ENCODE measurements around the gene REXO5.

REXO5 gene

DNA sequence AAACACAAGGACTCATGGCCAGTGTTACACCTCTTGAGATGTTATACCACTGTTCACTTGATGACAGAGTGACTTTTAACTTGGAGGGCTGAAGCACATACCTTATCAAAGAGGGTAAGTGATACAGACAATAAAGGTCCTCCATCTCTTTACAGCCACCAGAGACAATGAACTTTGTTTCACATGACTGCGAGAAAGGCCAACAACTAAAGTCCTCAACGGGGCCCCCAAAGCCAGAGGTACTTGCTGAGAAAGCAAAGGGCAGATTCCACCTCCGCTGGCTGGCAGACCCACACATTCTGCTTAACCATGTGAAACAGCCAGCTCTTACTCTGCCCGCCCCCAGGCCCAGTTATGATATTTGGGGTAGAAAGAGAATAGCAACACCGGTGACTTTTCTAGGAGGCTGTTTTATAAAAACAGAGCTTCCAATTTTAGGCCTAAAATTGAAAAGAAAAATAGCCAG, 72.4 kb downstream of the REXO5 start:
- DNase-seq = no peak

GRCh38 chr16:20879175-20880040, 73.1 kb downstream of the REXO5 start:
- no peak for DNase-seq

GRCh38 chr16:20880867-20881502, 74.7 kb downstream of the REXO5 start:
- DNase-seq = no peak

DNA sequence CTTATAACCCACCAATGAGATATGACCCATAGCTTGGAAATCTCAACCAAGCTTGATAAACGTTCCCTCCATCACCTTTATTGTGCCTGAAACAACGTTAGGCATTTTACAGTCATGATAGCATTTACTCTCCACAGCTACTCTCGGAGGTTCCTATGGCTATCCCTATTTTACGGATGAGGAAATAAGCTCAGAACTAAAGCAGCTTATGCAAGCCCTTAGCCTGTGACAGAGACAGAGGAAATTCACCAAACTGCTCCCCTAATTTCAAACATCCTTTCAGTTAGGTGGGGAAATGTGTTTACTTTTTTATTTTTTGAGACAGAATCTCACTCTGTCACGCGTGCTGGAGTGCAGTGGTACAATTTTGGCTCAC, 75.2 kb downstream of the REXO5 start:
- DNase-seq = no peak

- peak in 1 of 2 experiments; percentile 21 for DNase-seq
Observed at GRCh38 chr16:20883554-20884239, 77.4 kb downstream of the REXO5 start.

- DNase-seq = no peak
Observed at GRCh38 chr16:20884240-20884556, 77.9 kb downstream of the REXO5 start.

DNA sequence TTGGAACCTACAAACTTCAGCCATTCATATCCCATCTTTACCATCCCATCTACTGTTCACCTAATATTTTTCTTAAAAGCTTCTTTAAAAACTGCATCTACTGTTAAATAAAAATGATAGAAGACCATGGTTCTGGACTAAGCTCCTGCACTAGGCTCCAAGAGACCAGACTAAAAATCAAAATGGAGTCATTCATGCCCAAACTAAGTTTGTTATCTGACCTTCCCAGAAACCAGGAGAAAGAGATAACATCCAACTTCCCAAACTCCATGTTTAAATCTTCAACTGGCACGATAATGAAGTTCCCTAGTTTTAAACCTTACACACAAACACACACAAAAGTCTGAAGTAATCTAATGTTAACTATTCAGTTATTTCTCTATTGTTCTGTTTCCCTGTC, 80.0 kb downstream of the REXO5 start:
- no peak for DNase-seq

DNA sequence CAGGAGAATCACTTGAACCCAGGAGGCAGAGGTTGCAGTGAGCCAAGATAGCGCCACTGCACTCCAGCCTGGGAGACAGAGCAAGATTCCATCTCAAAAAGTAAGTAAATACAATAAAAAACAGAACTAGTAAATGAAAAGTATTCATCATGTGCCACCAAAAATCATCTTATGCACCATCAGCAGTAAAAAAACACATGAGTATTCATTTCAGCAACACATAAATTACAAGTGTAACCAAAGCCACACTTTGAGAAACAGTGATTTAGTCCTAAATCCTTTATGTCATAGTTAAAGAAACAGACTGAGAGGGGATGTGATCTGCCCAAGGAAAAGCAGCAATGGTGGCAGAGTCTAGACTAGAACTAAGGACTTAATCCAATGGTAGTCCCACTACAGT, 80.9 kb downstream of the REXO5 start:
- no peak for DNase-seq

DNA sequence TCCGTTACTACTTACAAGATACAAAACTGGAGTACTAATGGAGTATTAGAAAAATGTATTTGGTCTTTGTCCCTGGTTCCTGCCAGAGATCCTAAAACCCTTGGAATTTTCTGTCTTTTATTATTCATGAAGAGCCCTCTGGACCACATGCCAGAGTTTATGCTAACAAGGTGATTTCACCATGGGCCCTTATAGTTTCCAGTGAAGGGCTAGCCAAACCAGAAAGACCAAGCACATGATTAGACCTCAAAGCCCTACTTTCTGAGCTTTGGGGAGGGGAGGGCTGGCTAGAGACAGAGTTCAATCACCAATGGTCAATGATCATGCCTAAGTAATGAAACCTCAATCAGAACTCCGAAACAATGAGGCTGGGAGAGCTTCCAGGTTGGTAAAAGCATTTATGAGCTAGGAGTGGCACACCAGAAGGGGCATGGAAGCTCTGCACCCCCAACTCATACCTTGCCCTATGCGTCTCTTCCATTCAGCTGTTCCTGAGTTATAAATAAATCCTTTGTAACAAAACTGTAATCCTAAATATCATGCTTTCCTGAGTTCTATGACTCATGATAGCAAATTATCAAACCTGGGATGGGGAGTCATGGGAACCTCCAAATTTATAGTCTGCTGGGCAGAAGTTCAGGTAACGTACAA, 83.4 kb downstream of the REXO5 start:
- no peak for DNase-seq

DNA sequence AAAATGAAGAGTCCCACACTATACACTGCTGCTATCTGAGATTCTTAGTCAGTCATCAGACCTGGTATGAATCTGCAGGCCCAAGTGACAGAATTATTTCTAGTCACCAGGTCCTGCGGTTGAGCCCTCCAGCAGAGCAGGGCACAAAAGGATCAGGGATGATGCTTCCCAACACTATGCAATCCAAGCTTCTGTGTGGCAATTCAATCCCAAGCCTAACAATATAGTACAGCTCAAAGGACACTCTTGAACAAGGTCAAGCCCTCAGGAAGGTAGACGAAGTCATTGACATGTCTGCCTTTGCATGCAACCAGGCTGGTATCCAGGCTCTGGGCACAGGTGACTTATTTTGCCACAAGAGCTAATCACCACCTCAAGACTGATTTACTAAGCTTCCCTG, 88.1 kb downstream of the REXO5 start:
- no peak for DNase-seq

DNA sequence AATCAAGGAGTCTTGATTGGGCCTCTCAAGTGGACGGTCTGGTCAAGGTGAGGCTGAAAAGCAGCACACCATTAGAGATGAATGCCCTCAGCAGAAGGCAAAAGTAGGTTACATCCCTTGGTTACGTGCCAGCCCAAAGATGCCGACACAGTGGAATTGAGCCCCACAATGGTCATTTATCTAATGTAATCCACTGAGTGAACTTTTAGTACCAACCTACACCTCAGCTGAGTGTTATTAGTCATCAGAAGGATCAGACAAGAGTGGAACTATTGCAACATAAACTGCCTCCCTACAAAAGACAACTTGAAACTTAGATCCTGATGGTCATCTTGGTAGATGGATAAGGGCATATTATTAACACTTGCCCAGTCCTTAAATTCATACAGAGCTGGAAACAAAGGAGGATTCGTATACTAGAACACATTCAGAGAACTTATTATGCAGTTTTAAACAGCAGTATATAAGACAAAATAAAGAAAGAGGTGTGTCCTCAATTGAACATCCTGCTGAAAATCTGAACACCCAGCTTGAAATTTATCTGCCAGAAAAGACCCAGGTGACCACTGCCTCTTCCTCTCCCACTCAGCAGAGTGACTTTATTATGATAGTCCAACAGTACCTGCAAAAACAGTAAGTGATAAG, 91.0 kb downstream of the REXO5 start:
- no peak for DNase-seq

- no peak for DNase-seq
Observed at GRCh38 chr16:20897922-20898321, 91.6 kb downstream of the REXO5 start.

DNA sequence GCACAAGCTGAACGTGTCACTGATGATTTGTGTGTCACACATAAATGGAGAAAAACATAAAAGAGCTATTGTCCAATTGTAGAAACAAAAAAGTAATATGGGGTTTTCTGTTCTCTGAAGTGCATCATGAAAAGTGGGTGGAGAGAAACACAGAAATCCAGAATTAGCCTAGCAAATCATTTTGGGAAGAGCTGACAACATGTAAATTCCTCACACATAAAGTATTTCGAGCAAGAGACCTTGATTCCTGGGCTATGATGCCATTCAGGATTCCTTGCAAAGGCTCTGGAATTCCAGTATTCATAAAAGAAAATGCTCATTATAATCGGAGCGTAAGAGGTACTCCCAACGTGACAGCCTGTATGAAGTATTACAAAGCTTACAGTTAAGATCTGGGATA, 92.7 kb downstream of the REXO5 start:
- no peak for DNase-seq

Measured in NCI-H526 (cell line).